Measurements from ENCODE around the gene PSMD1.
"Not testable (repeated sequence)": the region's sequence is repeated elsewhere in the genome, so short reads cannot be mapped to it uniquely, and the experiment has no call there.

PSMD1 gene

GRCh38 chr2:231178805-231179204, 122.1 kb downstream of the PSMD1 start:
- peaks cover 15% of the 10 kb centered on the region for H3K4me1 ChIP-seq (ENCODE audit: insufficient read depth, low read length)
- not testable (repeated sequence) for H3K9ac ChIP-seq (ENCODE audit: low read depth, low read length); H3K9me3 ChIP-seq (ENCODE audit: control insufficient read depth, insufficient read depth, low read length); H3K36me3 ChIP-seq (ENCODE audit: insufficient read depth, low read length)

DNA sequence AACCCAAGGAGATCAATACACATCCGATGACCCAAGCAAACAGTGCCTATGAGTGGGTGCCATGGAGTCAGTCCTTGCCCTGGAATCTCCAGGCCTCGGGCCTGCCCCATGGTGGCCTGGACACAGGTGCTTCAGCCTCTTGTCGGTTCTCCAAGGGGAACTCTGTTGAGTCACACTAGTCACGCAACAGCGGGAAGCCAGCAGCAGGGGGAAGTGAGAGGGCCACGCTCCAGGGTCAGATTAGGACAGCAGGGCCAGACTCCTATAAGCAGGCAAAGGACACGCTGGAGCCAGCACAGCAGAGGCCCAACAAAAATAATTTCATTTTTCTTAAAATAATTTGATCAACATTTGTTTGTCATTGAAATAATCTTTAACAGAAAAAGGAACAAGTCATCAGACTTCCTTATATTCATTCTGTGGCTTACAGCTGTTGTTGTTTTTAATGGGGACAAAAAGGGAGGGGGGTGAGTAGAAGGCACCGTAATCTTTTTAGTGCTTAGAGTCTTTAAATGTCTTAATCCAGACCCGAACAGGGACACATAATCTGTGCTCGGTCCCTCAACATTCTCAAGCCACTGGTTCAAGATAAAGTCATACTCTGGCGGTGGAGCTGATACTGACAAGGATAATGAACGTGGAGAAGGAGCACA, 125.3 kb downstream of the PSMD1 start:
- no peak overlapping the region for H3K9ac ChIP-seq (ENCODE audit: low read depth, low read length)
- H3K36me3 ChIP-seq (ENCODE audit: insufficient read depth, low read length): no peaks in the 10 kb centered on the region
- H3K4me1 ChIP-seq (ENCODE audit: insufficient read depth, low read length): peaks cover 15% of the 10 kb centered on the region
- no peaks in the 10 kb centered on the region for H3K9me3 ChIP-seq (ENCODE audit: control insufficient read depth, insufficient read depth, low read length)

DNA sequence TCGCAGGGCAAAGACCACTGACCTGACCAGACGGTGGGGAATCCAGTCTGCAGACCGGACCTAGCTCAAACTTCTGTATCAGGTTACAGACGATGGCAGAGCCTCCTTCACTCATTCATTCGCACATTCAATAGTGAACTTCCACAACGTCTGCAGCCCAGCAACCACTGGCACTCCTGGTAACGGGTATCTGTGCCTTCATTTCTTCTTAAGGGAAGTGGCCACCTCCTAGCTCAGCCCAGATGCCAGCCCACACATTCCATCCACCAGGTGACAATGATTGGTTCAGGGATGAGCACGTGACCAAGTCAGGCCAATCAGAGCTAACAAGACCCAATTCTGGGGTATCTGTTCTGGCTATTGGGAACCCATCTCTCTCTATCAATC, 125.8 kb downstream of the PSMD1 start:
- peaks cover 15% of the 10 kb centered on the region for H3K4me1 ChIP-seq (ENCODE audit: insufficient read depth, low read length)
- no peaks in the 10 kb centered on the region for H3K36me3 ChIP-seq (ENCODE audit: insufficient read depth, low read length)
- H3K9me3 ChIP-seq (ENCODE audit: control insufficient read depth, insufficient read depth, low read length): no peaks in the 10 kb centered on the region
- no peak overlapping the region for H3K9ac ChIP-seq (ENCODE audit: low read depth, low read length)

DNA sequence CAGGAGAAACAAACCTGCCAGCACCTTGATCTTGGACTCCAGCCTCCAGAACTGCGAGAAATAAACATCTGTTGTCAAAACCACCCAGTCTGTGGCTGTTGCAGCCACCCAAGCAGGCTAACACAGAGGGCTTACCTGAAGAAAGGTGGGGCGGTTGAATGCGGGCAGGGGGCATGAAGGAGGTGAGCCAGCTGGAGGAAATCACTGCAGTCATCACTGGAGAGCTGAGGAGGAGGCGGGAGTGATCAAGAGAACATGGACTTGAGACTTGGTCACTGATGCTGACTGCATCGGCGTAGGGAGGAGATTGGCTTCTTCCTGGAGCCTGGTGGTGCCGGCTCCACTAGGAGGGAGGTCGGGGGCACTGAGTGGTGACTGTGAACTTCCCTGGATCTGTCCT, 127.2 kb downstream of the PSMD1 start:
- Histone ChIP-seq H3K4me1 (ENCODE audit: insufficient read depth, low read length) (peaks cover 15% of the 10 kb centered on the region), H3K9ac (ENCODE audit: low read depth, low read length) (no peak overlapping the region), H3K36me3 (ENCODE audit: insufficient read depth, low read length) (no peaks in the 10 kb centered on the region), H3K9me3 (ENCODE audit: control insufficient read depth, insufficient read depth, low read length) (no peaks in the 10 kb centered on the region)

DNA sequence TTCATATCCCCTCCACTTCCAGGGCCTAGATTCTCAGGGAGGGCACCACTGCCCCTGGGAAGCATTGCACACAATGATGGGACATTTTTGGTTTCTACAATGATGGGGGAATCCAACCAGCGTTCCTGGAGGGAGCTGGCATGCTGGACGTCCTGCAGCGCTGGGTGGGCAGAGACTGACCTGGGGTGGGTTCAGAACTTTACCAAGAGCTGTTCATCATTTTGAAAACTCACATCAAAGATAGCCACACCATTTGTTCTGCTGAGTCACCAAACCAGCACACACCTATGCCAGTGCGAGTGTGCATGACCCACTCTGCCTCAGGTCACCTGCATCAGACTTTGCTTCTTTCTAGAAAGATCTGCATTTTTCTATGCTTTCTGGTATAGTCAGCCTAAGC, 127.7 kb downstream of the PSMD1 start:
- H3K36me3 ChIP-seq (ENCODE audit: insufficient read depth, low read length): no peaks in the 10 kb centered on the region
- no peaks in the 10 kb centered on the region for H3K9me3 ChIP-seq (ENCODE audit: control insufficient read depth, insufficient read depth, low read length)
- no peak overlapping the region for H3K9ac ChIP-seq (ENCODE audit: low read depth, low read length)
- H3K4me1 ChIP-seq (ENCODE audit: insufficient read depth, low read length): peaks cover 15% of the 10 kb centered on the region

DNA sequence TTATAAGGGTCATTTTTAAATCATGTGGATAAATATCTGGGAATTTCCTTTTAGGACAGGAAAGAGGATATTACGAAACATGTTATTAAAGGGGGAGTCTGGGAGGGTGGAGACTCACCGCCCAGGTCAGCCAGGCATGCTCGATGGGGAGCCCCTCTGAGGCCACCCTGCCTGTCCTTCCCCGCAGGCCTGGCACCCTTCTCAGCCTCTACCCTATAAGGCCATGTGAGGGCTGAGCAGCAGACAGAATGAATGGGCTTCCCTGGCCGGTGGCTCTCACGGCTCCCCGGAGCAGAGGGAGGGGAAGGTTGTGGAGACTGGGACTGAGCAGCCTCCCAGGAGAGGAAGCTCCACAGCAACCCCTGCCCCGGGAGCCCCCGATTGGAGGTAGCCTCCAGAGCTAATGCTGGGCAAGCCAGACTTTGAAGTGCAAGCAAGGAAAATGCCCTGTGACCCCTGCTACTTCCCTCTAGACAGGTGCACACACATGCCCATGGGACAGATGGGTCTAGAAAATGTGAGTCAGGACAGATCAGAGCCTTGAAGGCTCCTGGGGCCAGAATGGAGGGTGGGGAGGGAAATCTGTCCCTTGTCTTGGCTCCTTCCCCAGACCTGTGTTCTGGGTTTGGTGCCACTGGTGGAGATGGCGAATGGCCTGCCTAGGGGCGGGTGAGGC, 128.5 kb downstream of the PSMD1 start:
- H3K4me1 ChIP-seq (ENCODE audit: insufficient read depth, low read length): peaks cover 11% of the 10 kb centered on the region
- H3K9me3 ChIP-seq (ENCODE audit: control insufficient read depth, insufficient read depth, low read length): no peaks in the 10 kb centered on the region
- no peak overlapping the region for H3K9ac ChIP-seq (ENCODE audit: low read depth, low read length)
- H3K36me3 ChIP-seq (ENCODE audit: insufficient read depth, low read length): no peaks in the 10 kb centered on the region

GRCh38 chr2:231185886-231186285, 129.2 kb downstream of the PSMD1 start:
- no peaks in the 10 kb centered on the region for H3K36me3 ChIP-seq (ENCODE audit: insufficient read depth, low read length)
- H3K9ac ChIP-seq (ENCODE audit: low read depth, low read length): no peak overlapping the region
- peaks cover 10% of the 10 kb centered on the region for H3K4me1 ChIP-seq (ENCODE audit: insufficient read depth, low read length)
- no peaks in the 10 kb centered on the region for H3K9me3 ChIP-seq (ENCODE audit: control insufficient read depth, insufficient read depth, low read length)

GRCh38 chr2:231186325-231186724, 129.7 kb downstream of the PSMD1 start:
- Histone ChIP-seq H3K9me3 (ENCODE audit: control insufficient read depth, insufficient read depth, low read length) (no peaks in the 10 kb centered on the region), H3K9ac (ENCODE audit: low read depth, low read length) (no peak overlapping the region), H3K36me3 (ENCODE audit: insufficient read depth, low read length) (no peaks in the 10 kb centered on the region), H3K4me1 (ENCODE audit: insufficient read depth, low read length) (peaks cover 11% of the 10 kb centered on the region)

- Histone ChIP-seq H3K9me3 (ENCODE audit: control insufficient read depth, insufficient read depth, low read length) (no peaks in the 10 kb centered on the region), H3K4me1 (ENCODE audit: insufficient read depth, low read length) (peaks cover 10% of the 10 kb centered on the region), H3K9ac (ENCODE audit: low read depth, low read length) (no peak overlapping the region), H3K36me3 (ENCODE audit: insufficient read depth, low read length) (no peaks in the 10 kb centered on the region)
Measured at GRCh38 chr2:231187736-231188505, 131.3 kb downstream of the PSMD1 start.

DNA sequence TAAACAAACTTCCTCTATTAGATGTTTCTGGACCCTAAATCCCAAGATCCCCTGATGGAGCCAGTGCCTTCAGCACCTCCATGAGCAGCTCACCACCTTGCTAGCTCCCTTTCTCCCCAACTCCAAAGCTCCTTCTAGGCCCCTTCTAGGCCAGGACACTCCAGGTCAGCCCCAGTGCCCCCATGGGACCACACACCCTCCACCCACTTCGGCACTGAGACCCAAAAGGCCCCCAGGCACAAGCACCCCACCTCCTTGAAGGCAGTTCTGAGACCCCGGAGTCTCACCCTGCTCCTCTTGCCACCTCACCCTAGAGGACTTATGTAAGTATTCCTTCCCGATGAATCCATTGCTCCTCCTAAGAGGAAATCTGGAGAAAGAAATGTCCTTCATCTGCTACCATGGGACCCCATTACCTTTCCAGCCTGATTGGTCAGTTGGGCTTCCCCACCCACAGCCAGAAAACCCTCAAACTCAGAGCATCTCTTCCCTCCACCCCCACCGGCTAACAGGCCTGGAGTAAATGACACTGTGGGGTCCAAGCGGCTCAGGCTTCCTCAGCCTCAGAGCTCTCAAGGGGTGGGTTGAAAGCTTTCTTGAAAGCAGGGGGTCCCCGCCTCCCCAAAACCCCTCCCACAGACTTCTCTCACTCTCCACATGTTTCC, 132.0 kb downstream of the PSMD1 start:
- Histone ChIP-seq H3K36me3 (ENCODE audit: insufficient read depth, low read length) (no peaks in the 10 kb centered on the region), H3K9me3 (ENCODE audit: control insufficient read depth, insufficient read depth, low read length) (no peaks in the 10 kb centered on the region), H3K4me1 (ENCODE audit: insufficient read depth, low read length) (peaks cover 10% of the 10 kb centered on the region), H3K9ac (ENCODE audit: low read depth, low read length) (no peak overlapping the region)

GRCh38 chr2:231189171-231189530, 132.5 kb downstream of the PSMD1 start:
- Histone ChIP-seq H3K36me3 (ENCODE audit: insufficient read depth, low read length) (no peaks in the 10 kb centered on the region), H3K9ac (ENCODE audit: low read depth, low read length) (no peak overlapping the region), H3K4me1 (ENCODE audit: insufficient read depth, low read length) (peaks cover 10% of the 10 kb centered on the region), H3K9me3 (ENCODE audit: control insufficient read depth, insufficient read depth, low read length) (no peaks in the 10 kb centered on the region)

DNA sequence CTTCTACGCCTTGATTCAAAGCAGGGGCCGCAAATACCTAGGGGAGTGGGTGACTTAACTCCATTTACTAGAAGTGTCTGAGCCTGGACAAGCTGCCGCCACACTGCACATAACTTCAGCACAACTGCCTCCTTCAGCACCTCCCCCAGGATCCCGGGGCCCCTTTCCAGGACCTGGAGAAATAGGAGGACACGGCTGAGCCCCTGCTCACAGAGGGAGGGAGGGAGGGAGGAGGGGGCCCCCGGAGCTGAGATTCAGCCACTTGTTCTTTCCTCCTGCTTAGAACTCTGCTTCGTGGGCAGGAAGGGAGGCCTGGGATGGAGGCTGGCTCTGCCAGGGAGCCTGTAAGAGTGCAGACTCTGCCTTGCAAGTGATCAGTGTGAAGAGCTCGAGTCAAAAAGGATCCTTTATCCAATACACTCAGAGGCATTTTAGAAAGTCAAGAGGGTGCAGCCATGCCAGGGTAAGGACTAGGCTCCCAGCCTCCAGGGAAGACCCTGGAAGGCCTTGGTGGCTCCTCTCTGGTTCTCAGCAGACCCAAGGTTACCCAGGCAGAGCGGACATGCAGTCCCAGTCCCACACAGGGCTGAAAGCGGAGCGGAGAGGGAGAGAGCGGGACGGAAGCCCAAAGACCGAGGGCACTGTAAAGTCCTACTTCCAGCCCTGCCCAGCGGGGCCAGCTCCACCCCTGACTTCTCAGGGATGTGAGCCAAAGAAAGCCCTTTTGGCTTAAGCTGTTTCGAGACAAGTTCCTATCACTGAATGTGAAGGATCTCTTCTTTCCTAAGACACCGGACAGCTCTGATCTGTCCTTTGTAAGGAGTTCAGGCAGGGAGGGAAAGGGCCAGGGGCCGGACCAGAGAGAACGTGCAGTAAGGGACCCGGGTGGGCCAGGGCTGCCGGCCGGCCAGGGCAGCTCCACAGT, 133.2 kb downstream of the PSMD1 start:
- Histone ChIP-seq H3K36me3 (ENCODE audit: insufficient read depth, low read length) (no peaks in the 10 kb centered on the region), H3K4me1 (ENCODE audit: insufficient read depth, low read length) (peaks cover 10% of the 10 kb centered on the region), H3K9me3 (ENCODE audit: control insufficient read depth, insufficient read depth, low read length) (no peaks in the 10 kb centered on the region), H3K9ac (ENCODE audit: low read depth, low read length) (peak overlapping the region; percentile 48)

- no peaks in the 10 kb centered on the region for H3K36me3 ChIP-seq (ENCODE audit: insufficient read depth, low read length)
- no peaks in the 10 kb centered on the region for H3K9me3 ChIP-seq (ENCODE audit: control insufficient read depth, insufficient read depth, low read length)
- H3K9ac ChIP-seq (ENCODE audit: low read depth, low read length): peak overlapping the region; percentile 48; the same call in 1 of the 2 replicates
- H3K4me1 ChIP-seq (ENCODE audit: insufficient read depth, low read length): peaks cover 10% of the 10 kb centered on the region
Measured at GRCh38 chr2:231190531-231191197, 134.0 kb downstream of the PSMD1 start.

Data from ES-I3 (cell line).